HCT116 (cell line): Measurements from ENCODE around the gene CCSER1. TPM values are rescaled to one million over a fixed set of nuclear protein-coding genes. Genes with fewer than 3 reads are reported as not detected.

ENCODE experiments used
- ATAC-seq: fragments of 200-7000 bp; cut with Tn5 transposase; 2 replicates; pipeline ENCODE4 v1.9.1; 2020; ENCODE audit warnings: mild to moderate bottlenecking, moderate library complexity
- BruUV-seq: library from RNA; stranded (reverse); fragments of 400-500 nt; replicated peaks from 2 replicates; lab custom pipeline; 2021; lab: Mats Ljungman, UMichigan
- CTCF ChIA-PET: fragments of 300-600 bp; sonication (Branson Sonifier 250); formaldehyde crosslinking; loops from one replicate; lab custom pipeline; 2021; ENCODE audit warnings: antibody characterized with exemption; lab: Charles Lee
- POLR2A ChIA-PET: fragments of 300-600, 350-600 bp; sonication (Branson Sonifier 250); formaldehyde crosslinking; loops from one replicate; lab custom pipeline; 2021; ENCODE audit warnings: antibody characterized with exemption; lab: Charles Lee
- RAD21 ChIA-PET, 2 experiments: fragments of 300-600 bp; sonication (Branson Sonifier 250); formaldehyde crosslinking; loops; one replicate each; lab custom pipeline; 2023; ENCODE audit warnings: low total read pairs in 2 of 2; ENCODE audit not compliant: uncharacterized antibody in 2 of 2, unreplicated experiment in 2 of 2, low non-redundant PET in 1 of 2; lab: Charles Lee
- DNase-seq: peaks from one replicate; pipeline ENCODE4 v3.0.0-alpha.2; 2010; ENCODE audit warnings: low read depth, low spot score
- H2AFZ ChIP-seq: fragments of 200-600 bp; shearing (Covaris generic), sonication (generic); 2 replicates; pipeline ENCODE4 v1.6.1; 2017; ENCODE audit warnings: low read depth, mixed run types, mixed read lengths, antibody characterized with exemption, low read length; ENCODE audit not compliant: poor library complexity, severe bottlenecking
- H3K27ac ChIP-seq: 2 replicates; pipeline ENCODE4 v1.5.1; 2012; ENCODE audit warnings: low read depth, low read length
- H3K27me3 ChIP-seq: fragments of 200-600 bp; sonication (generic); 2 replicates; pipeline ENCODE4 v1.6.1; 2016; ENCODE audit warnings: mixed run types, low read length, mixed read lengths; ENCODE audit not compliant: insufficient read depth
- H3K36me3 ChIP-seq, 2 experiments: fragments of 200-500 bp in 1 of 2; fragments of 200-600 bp in 1 of 2; sonication (Bioruptor generic) in 1 of 2; sonication (generic) in 1 of 2; 2 replicates each; pipeline versions ENCODE4 v1.5.1 to v1.6.1; 2014 to 2016; ENCODE audit warnings: low read length in 2 of 2, inconsistent platforms in 1 of 2, mixed read lengths in 1 of 2, mixed run types in 1 of 2; ENCODE audit not compliant: insufficient read depth in 2 of 2, control insufficient read depth in 1 of 2
- H3K4me1 ChIP-seq, 2 experiments: fragments of 200-600 bp in 1 of 2; sonication (generic) in 1 of 2; 2 replicates each; pipeline versions ENCODE4 v1.5.1 to v1.6.1; 2012 to 2017; ENCODE audit warnings: low read length in 2 of 2, inconsistent platforms in 1 of 2, mild to moderate bottlenecking in 1 of 2, mixed read lengths in 1 of 2, mixed run types in 1 of 2, moderate library complexity in 1 of 2; ENCODE audit not compliant: insufficient read depth in 2 of 2, control insufficient read depth in 1 of 2
- H3K4me2 ChIP-seq: fragments of 200-600 bp; sonication (generic); 2 replicates; pipeline ENCODE4 v1.6.1; 2017; ENCODE audit warnings: mixed run types, low read length, mixed read lengths
- H3K4me3 ChIP-seq, 2 experiments: fragments of 200-600 bp in 1 of 2; sonication (generic) in 1 of 2; replicated peaks in 1 of 2; 2 replicates each; pipeline ENCODE4 v1.5.1; 2011 to 2016; ENCODE audit warnings: low read length in 2 of 2, control low read depth in 1 of 2, low read depth in 1 of 2, mild to moderate bottlenecking in 1 of 2, mixed read lengths in 1 of 2, mixed run types in 1 of 2
- H3K79me2 ChIP-seq: fragments of 200-600 bp; sonication (generic); 2 replicates; pipeline ENCODE4 v1.6.1; 2017; ENCODE audit warnings: mild to moderate bottlenecking, mixed run types, low read length, moderate library complexity, mixed read lengths; ENCODE audit not compliant: insufficient read depth
- H3K9ac ChIP-seq: fragments of 200-600 bp; sonication (generic); 2 replicates; pipeline ENCODE4 v1.6.1; 2016; ENCODE audit warnings: low read length, mixed read lengths
- H3K9me2 ChIP-seq: fragments of 200-600 bp; sonication (generic), shearing (Covaris generic); 2 replicates; pipeline ENCODE4 v1.6.1; 2017; ENCODE audit warnings: mixed run types, mild to moderate bottlenecking, moderate library complexity; ENCODE audit not compliant: insufficient read depth
- H3K9me3 ChIP-seq, 2 experiments: fragments of 200-500 bp in 1 of 2; fragments of 200-600 bp in 1 of 2; sonication (Bioruptor generic) in 1 of 2; sonication (generic) in 1 of 2; 2 replicates each; pipeline ENCODE4 v1.6.1; 2014 to 2017; ENCODE audit warnings: low read length in 2 of 2, mixed read lengths in 2 of 2, inconsistent platforms in 1 of 2, low read depth in 1 of 2, mild to moderate bottlenecking in 1 of 2, mixed run types in 1 of 2, moderate library complexity in 1 of 2; ENCODE audit not compliant: control insufficient read depth in 1 of 2, insufficient read depth in 1 of 2
- H4K20me1 ChIP-seq: fragments of 200-600 bp; sonication (generic), shearing (Covaris generic); 2 replicates; pipeline ENCODE4 v1.6.1; 2017; ENCODE audit warnings: mixed run types, mild to moderate bottlenecking, moderate library complexity; ENCODE audit not compliant: insufficient read depth
- CEBPB ChIP-seq: IDR thresholded peaks from 2 replicates; pipeline ENCODE4 v1.6.1; 2012; ENCODE audit warnings: low read depth
- CTCF ChIP-seq, 3 experiments: fragments of 200-600 bp in 1 of 3; sonication (generic) in 1 of 3; IDR thresholded peaks in 2 of 3; conservative IDR thresholded peaks in 1 of 3; 2 replicates each; pipeline ENCODE4 v1.5.1; 2012 to 2017; ENCODE audit warnings: low read depth in 2 of 3, low read length in 2 of 3, antibody characterized with exemption in 1 of 3, borderline replicate concordance in 1 of 3, control low read depth in 1 of 3, mild to moderate bottlenecking in 1 of 3, mixed read lengths in 1 of 3, mixed run types in 1 of 3, moderate library complexity in 1 of 3; ENCODE audit not compliant: insufficient read depth in 1 of 3
- ELF1 ChIP-seq: IDR thresholded peaks from 2 replicates; pipeline ENCODE4 v1.6.1; 2012; ENCODE audit warnings: low read depth, borderline replicate concordance
- EZH2 ChIP-seq: fragments of 200-600 bp; sonication (generic); IDR thresholded peaks from 2 replicates; pipeline ENCODE4 v1.6.1; 2017; ENCODE audit warnings: antibody characterized with exemption, mixed run types
- FOSL1 ChIP-seq: IDR thresholded peaks from 2 replicates; pipeline ENCODE4 v1.6.1; 2012; ENCODE audit warnings: low read depth
- JUND ChIP-seq: IDR thresholded peaks from 2 replicates; pipeline ENCODE4 v1.6.1; 2012
- SIN3A ChIP-seq: IDR thresholded peaks from 2 replicates; pipeline ENCODE4 v1.6.1; 2012; ENCODE audit warnings: low read depth
- SRF ChIP-seq: IDR thresholded peaks from 2 replicates; pipeline ENCODE4 v1.6.1; 2012; ENCODE audit warnings: low read depth
- TCF7L2 ChIP-seq: IDR thresholded peaks from 2 replicates; pipeline ENCODE4 v1.7.0; 2011; ENCODE audit warnings: borderline replicate concordance, inconsistent platforms; ENCODE audit not compliant: insufficient read depth, insufficient read length; ENCODE audit errors: extremely low read depth
- YY1 ChIP-seq: IDR thresholded peaks from 2 replicates; pipeline ENCODE4 v1.6.1; 2011; ENCODE audit warnings: low read length, low read depth, moderate library complexity, mild to moderate bottlenecking; ENCODE audit not compliant: insufficient replicate concordance; ENCODE audit errors: extremely low read depth
- ZFX ChIP-seq: fragments of 450-650 bp; IDR thresholded peaks from 2 replicates; pipeline ENCODE4 v1.6.1; 2017
- ZNF274 ChIP-seq: fragments of 200-500 bp; sonication (Bioruptor generic); IDR thresholded peaks from 2 replicates; pipeline ENCODE4 v1.6.1; 2014; ENCODE audit warnings: mild to moderate bottlenecking, low read depth, low read length, inconsistent platforms
- intact Hi-C: fragments of 100-400 bp; cut with micrococcal nuclease; formaldehyde crosslinking; loops from 2 replicates; pipeline ENCODE4 v1.10.0; 2022
- total RNA-seq: library from RNA; stranded (reverse); gene quantifications from one replicate; pipeline ENCODE4 v1.2.1, GENCODE V29; 2021; ENCODE audit not compliant: unreplicated experiment
- TF ChIP-seq, protein P1 (sequence below): IDR thresholded peaks from 2 replicates; pipeline ENCODE4 v1.6.1; 2012

Gene CCSER1
- total RNA-seq, 1 experiment from 2014 or later = 6.7 TPM

DNA sequence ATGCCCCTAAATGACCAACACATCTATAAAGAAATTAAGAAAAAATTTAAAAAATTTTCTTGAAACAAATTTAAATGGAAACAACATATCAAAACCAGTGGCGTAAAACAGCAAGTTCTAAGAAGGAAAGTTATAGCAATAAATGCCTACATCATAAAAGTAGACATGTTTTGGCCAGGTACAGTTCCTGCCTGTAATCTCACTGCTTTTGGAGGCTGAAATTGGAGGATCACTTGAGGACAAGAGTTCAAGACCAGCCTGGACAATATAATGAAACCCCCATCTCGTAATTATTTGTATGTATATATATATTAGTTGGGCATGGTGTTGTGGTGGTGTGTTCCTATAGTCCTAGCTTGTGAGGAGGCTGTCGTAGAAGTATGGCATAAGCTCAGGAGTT, 1504.1 kb downstream of the CCSER1 start:
- no TSS peak for BruUV-seq
- no peaks in the 10 kb centered on the region for H3K79me2 ChIP-seq
- no peaks in the 10 kb centered on the region for H3K36me3 ChIP-seq
- ChIA-PET CTCF (no interaction called here), RAD21 (no interaction called here), POLR2A (no interaction called here)
- no peak overlapping the region for H3K4me3 ChIP-seq
- no peaks in the 10 kb centered on the region for H4K20me1 ChIP-seq
- no peaks in the 10 kb centered on the region for H3K4me1 ChIP-seq
- TF ChIP-seq, protein P1, sequence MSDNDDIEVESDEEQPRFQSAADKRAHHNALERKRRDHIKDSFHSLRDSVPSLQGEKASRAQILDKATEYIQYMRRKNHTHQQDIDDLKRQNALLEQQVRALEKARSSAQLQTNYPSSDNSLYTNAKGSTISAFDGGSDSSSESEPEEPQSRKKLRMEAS = no peak
- no peak for TF ChIP-seq YY1
- no peak for TF ChIP-seq ZFX
- TF ChIP-seq ELF1 = no peak
- no peak for TF ChIP-seq SRF
- no peak for TF ChIP-seq JUND
- TF ChIP-seq SIN3A = no peak
- no peak for TF ChIP-seq ZNF274
- TF ChIP-seq CTCF (IDR thresholded peaks at IDR 0.05 in 2 of 3, conservative IDR thresholded peaks at IDR 0.05 in 1 of 3; ENCODE audit: borderline replicate concordance in 1 of 3, insufficient read depth in 1 of 3, low read depth in 2 of 3, low read length in 2 of 3) = no peak
- no peak for TF ChIP-seq EZH2
- no peak for TF ChIP-seq FOSL1
- no peak for TF ChIP-seq CEBPB
- TF ChIP-seq TCF7L2 = no peak
- DNase-seq (no peak), ATAC-seq (no peak)
- H3K4me2 ChIP-seq = no peak overlapping the region
- H3K9me3 ChIP-seq = no peaks in the 10 kb centered on the region
- intact Hi-C loops = no loop called here
- no peaks in the 10 kb centered on the region for H3K9me2 ChIP-seq
- H2AFZ ChIP-seq = no peak overlapping the region
- H3K9ac ChIP-seq = no peak overlapping the region
- no peak overlapping the region for H3K27ac ChIP-seq
- H3K27me3 ChIP-seq = no peaks in the 10 kb centered on the region
